Mesenchymal stem cell (in vitro differentiated cells and primary cell): ENCODE measurements around the gene RGS9. TPM values are rescaled to one million over a fixed set of nuclear protein-coding genes. Genes with fewer than 3 reads are reported as not detected.
A peak's percentile ranks its signal among the peaks of the same experiment; 100 is the strongest.

Experiments used
- DNase-seq: peaks from one replicate; pipeline ENCODE4 v3.0.0-alpha.2; 2013
- H2AFZ ChIP-seq: one replicate; pipeline ENCODE4 v1.6.1; 2013; ENCODE audit warnings: low read depth, mild to moderate bottlenecking, control low read depth, inconsistent platforms, low read length, moderate library complexity
- H2AK5ac ChIP-seq: 2 replicates; pipeline ENCODE4 v1.6.1; 2013; ENCODE audit warnings: low read length, moderate library complexity, mild to moderate bottlenecking, inconsistent platforms; ENCODE audit not compliant: severe bottlenecking
- H2BK120ac ChIP-seq: one replicate; pipeline ENCODE4 v1.6.1; 2013; ENCODE audit warnings: low read depth, mild to moderate bottlenecking, inconsistent platforms, low read length, moderate library complexity
- H2BK12ac ChIP-seq, 2 experiments: one replicate each; pipeline ENCODE4 v1.6.1; 2013; ENCODE audit warnings: inconsistent platforms in 2 of 2, low read length in 2 of 2, mild to moderate bottlenecking in 2 of 2, moderate library complexity in 2 of 2, control low read depth in 1 of 2
- H2BK15ac ChIP-seq: one replicate; pipeline ENCODE4 v1.6.1; 2013; ENCODE audit warnings: mild to moderate bottlenecking, low read depth, inconsistent platforms; ENCODE audit not compliant: poor library complexity, severe bottlenecking
- H2BK5ac ChIP-seq: 2 replicates; pipeline ENCODE4 v1.6.1; 2013; ENCODE audit warnings: low read depth, mild to moderate bottlenecking, low read length, control low read depth, inconsistent platforms; ENCODE audit not compliant: poor library complexity, severe bottlenecking
- H3K14ac ChIP-seq, 2 experiments: one replicate each; pipeline ENCODE4 v1.6.1; 2013; ENCODE audit warnings: inconsistent platforms in 2 of 2, low read length in 2 of 2, control low read depth in 1 of 2, mild to moderate bottlenecking in 1 of 2, moderate library complexity in 1 of 2
- H3K18ac ChIP-seq, 2 experiments: one replicate each; pipeline ENCODE4 v1.6.1; 2013; ENCODE audit warnings: inconsistent platforms in 2 of 2, low read length in 2 of 2, control low read depth in 1 of 2, low read depth in 1 of 2, mild to moderate bottlenecking in 1 of 2
- H3K23ac ChIP-seq, 2 experiments: one replicate each; pipeline ENCODE4 v1.6.1; 2013; ENCODE audit warnings: inconsistent platforms in 2 of 2, low read length in 2 of 2, mild to moderate bottlenecking in 2 of 2, moderate library complexity in 2 of 2, control low read depth in 1 of 2
- H3K27ac ChIP-seq: 2 replicates; pipeline ENCODE4 v1.5.1; 2013; ENCODE audit warnings: mild to moderate bottlenecking, moderate library complexity, low read length, control low read depth, inconsistent platforms; ENCODE audit not compliant: poor library complexity, severe bottlenecking
- H3K27me3 ChIP-seq, 2 experiments: 2 replicates each; pipeline versions ENCODE4 v1.6.1 to v1.7.0; 2013; ENCODE audit warnings: low read length in 2 of 2, mild to moderate bottlenecking in 2 of 2, moderate library complexity in 2 of 2, control low read depth in 1 of 2, inconsistent platforms in 1 of 2; ENCODE audit not compliant: control insufficient read depth in 1 of 2, insufficient read depth in 1 of 2
- H3K36me3 ChIP-seq, 2 experiments: 2 replicates each; pipeline versions ENCODE4 v1.6.1 to v1.7.0; 2013; ENCODE audit warnings: low read length in 2 of 2, control low read depth in 1 of 2, inconsistent platforms in 1 of 2, low read depth in 1 of 2, mild to moderate bottlenecking in 1 of 2; ENCODE audit not compliant: insufficient read depth in 2 of 2, control insufficient read depth in 1 of 2
- H3K4ac ChIP-seq, 2 experiments: one replicate each; pipeline ENCODE4 v1.6.1; 2013; ENCODE audit warnings: inconsistent platforms in 2 of 2, low read length in 2 of 2, mild to moderate bottlenecking in 2 of 2, moderate library complexity in 2 of 2, control low read depth in 1 of 2, low read depth in 1 of 2
- H3K4me1 ChIP-seq: 2 replicates; pipeline ENCODE4 v1.6.1; 2013; ENCODE audit warnings: low read depth, low read length, control low read depth; ENCODE audit not compliant: control insufficient read depth, insufficient read depth
- H3K4me2 ChIP-seq: 2 replicates; pipeline ENCODE4 v1.6.1; 2013; ENCODE audit warnings: low read length, mild to moderate bottlenecking, inconsistent platforms; ENCODE audit not compliant: poor library complexity, severe bottlenecking
- H3K4me3 ChIP-seq, 2 experiments: 2 replicates each; pipeline versions ENCODE4 v1.5.1 to v1.7.0; 2013; ENCODE audit warnings: low read length in 2 of 2, mild to moderate bottlenecking in 2 of 2, control low read depth in 1 of 2, low read depth in 1 of 2; ENCODE audit not compliant: insufficient read depth in 1 of 2
- H3K79me1 ChIP-seq: replicated peaks from 2 replicates; pipeline ENCODE4 v1.6.1; 2013; ENCODE audit warnings: mild to moderate bottlenecking, control low read depth, low read length, inconsistent platforms; ENCODE audit not compliant: poor library complexity, severe bottlenecking
- H3K9ac ChIP-seq: 2 replicates; pipeline ENCODE4 v1.7.0; 2013; ENCODE audit warnings: mild to moderate bottlenecking, low read length, moderate library complexity
- H3K9me3 ChIP-seq: 2 replicates; pipeline ENCODE4 v1.7.0; 2013; ENCODE audit warnings: mild to moderate bottlenecking, low read length; ENCODE audit not compliant: control insufficient read depth
- H4K8ac ChIP-seq: one replicate; pipeline ENCODE4 v1.6.1; 2013; ENCODE audit warnings: inconsistent platforms, mild to moderate bottlenecking, low read length, moderate library complexity
- H4K91ac ChIP-seq: one replicate; pipeline ENCODE4 v1.6.1; 2013; ENCODE audit warnings: mild to moderate bottlenecking, low read length, inconsistent platforms
- WGBS: methylation state at CpG from one replicate; pipeline ENCODE4 v1.1.7; 2013; ENCODE audit warnings: mixed read lengths; 5-methylcytosine and 5-hydroxymethylcytosine counted together
- polyA plus RNA-seq, 2 experiments: library from polyadenylated mRNA; stranded (reverse); fragments of 200-250 nt; gene quantifications; one replicate each; pipeline ENCODE4 v1.2.3, GENCODE V29; 2013

Gene RGS9
- 8.0 TPM for polyA plus RNA-seq (2013, experiment 1 of 2)
- 8.1 TPM for polyA plus RNA-seq (2013, experiment 2 of 2)

- H3K14ac ChIP-seq, result peak within 1 kb of the TSS in 1 of 2 experiments; percentile 76
- H3K27me3 ChIP-seq, result peaks cover 0 to 32% of the 10 kb centered on the region in 2 experiments
- DNase-seq, result peak; percentile 67
- H3K27ac ChIP-seq, result no peak within 1 kb of the TSS
- no peak within 1 kb of the TSS for H2BK5ac ChIP-seq
- H2BK15ac ChIP-seq, result peak within 1 kb of the TSS; percentile 90
- 10% methylated on average over 56 of the region's 56 CpGs for WGBS
- H3K9ac ChIP-seq, result peak within 1 kb of the TSS; percentile 77
- H3K18ac ChIP-seq, result peak within 1 kb of the TSS; percentile 59 to 83
- no peak within 1 kb of the TSS for H2BK120ac ChIP-seq
- H2BK12ac ChIP-seq, result peak within 1 kb of the TSS; percentile 71 to 76
- H3K4me3 ChIP-seq, result peak within 1 kb of the TSS; percentile 40 to 79
- H3K79me1 ChIP-seq, result no peaks in the 10 kb centered on the region
- no peaks in the 10 kb centered on the region for H3K9me3 ChIP-seq
- H4K91ac ChIP-seq, result peak within 1 kb of the TSS; percentile 30
- H4K8ac ChIP-seq, result peak within 1 kb of the TSS; percentile 77
- peak within 1 kb of the TSS; percentile 94 for H2AFZ ChIP-seq
- H3K36me3 ChIP-seq, result no peaks in the 10 kb centered on the region
- H3K23ac ChIP-seq, result no peak within 1 kb of the TSS
- H2AK5ac ChIP-seq, result no peak within 1 kb of the TSS
- H3K4me2 ChIP-seq, result peak within 1 kb of the TSS; percentile 95
- H3K4ac ChIP-seq, result peak within 1 kb of the TSS in 1 of 2 experiments; percentile 71
- H3K4me1 ChIP-seq, result peaks cover 13% of the 10 kb centered on the region
Measured at GRCh38 chr17:65137021-65137939, at the start of gene RGS9. Gene RGS9, plus strand, starts transcription at chr17:65137370. Its CDS starts 171 bp downstream, at chr17:65137541.

GRCh38 chr17:65088621-65089360 is 48.4 kb upstream of the RGS9 start:
- peaks cover 3 to 17% of the 10 kb centered on the region in 2 experiments for H3K27me3 ChIP-seq
- no peak overlapping the region for H3K4me3 ChIP-seq
- H2BK12ac ChIP-seq, result no peak overlapping the region
- H3K4me2 ChIP-seq, result no peak overlapping the region
- H4K91ac ChIP-seq, result no peak overlapping the region
- WGBS, result 73% methylated on average over 4 of the region's 4 CpGs
- H2AFZ ChIP-seq, result no peak overlapping the region
- H3K4ac ChIP-seq, result no peak overlapping the region
- no peak overlapping the region for H4K8ac ChIP-seq
- H2AK5ac ChIP-seq, result no peak overlapping the region
- no peaks in the 10 kb centered on the region for H3K9me3 ChIP-seq
- H2BK120ac ChIP-seq, result no peak overlapping the region
- no peak overlapping the region for H3K18ac ChIP-seq
- H2BK15ac ChIP-seq, result no peak overlapping the region
- H3K14ac ChIP-seq, result no peak overlapping the region
- no peaks in the 10 kb centered on the region for H3K79me1 ChIP-seq
- H3K23ac ChIP-seq, result no peak overlapping the region
- H3K9ac ChIP-seq, result no peak overlapping the region
- no peaks in the 10 kb centered on the region for H3K4me1 ChIP-seq
- H2BK5ac ChIP-seq, result no peak overlapping the region
- H3K27ac ChIP-seq, result no peak overlapping the region
- no peaks in the 10 kb centered on the region for H3K36me3 ChIP-seq
- DNase-seq, result no peak

GRCh38 chr17:65092262-65092661 is 44.9 kb upstream of the RGS9 start:
- Histone ChIP-seq H3K18ac (no peak overlapping the region), H3K14ac (no peak overlapping the region), H4K8ac (no peak overlapping the region), H3K79me1 (no peaks in the 10 kb centered on the region), H3K9ac (peak overlapping the region; percentile 64), H2BK5ac (no peak overlapping the region), H3K4me3 (no peak overlapping the region), H3K27me3 (peaks cover 0 to 7% of the 10 kb centered on the region in 2 experiments), H2BK12ac (no peak overlapping the region), H4K91ac (no peak overlapping the region), H3K36me3 (no peaks in the 10 kb centered on the region), H3K9me3 (no peaks in the 10 kb centered on the region), H3K4ac (no peak overlapping the region), H3K23ac (no peak overlapping the region), H2AFZ (no peak overlapping the region), H2AK5ac (no peak overlapping the region), H3K4me2 (no peak overlapping the region), H2BK120ac (no peak overlapping the region), H3K4me1 (no peaks in the 10 kb centered on the region), H2BK15ac (no peak overlapping the region), H3K27ac (no peak overlapping the region)
- peak; percentile 72 for DNase-seq
- 66% methylated on average over 2 of the region's 3 CpGs for WGBS
